ENCODE results near the gene ADAMTS8. TPM values are rescaled to one million over a fixed set of nuclear protein-coding genes. Genes with fewer than 3 reads are reported as not detected.
"Not testable (repeated sequence)": the region's sequence is repeated elsewhere in the genome, so short reads cannot be mapped to it uniquely, and the experiment has no call there.

Gene ADAMTS8
- total RNA-seq, 1 experiment from 2014 or later, result not detected

- DNase-seq (ENCODE audit: low spot score), result no peak
Measured at GRCh38 chr11:130439160-130439519, 10.7 kb upstream of the ADAMTS8 start.

- not testable (repeated sequence) for DNase-seq (ENCODE audit: low spot score)
Measured at GRCh38 chr11:130438401-130439159, 10.2 kb upstream of the ADAMTS8 start.

GRCh38 chr11:130437848-130438247 lies 9.4 kb upstream of the ADAMTS8 start:
- DNase-seq (ENCODE audit: low spot score), result no peak

GRCh38 chr11:130436171-130436570 lies 7.8 kb upstream of the ADAMTS8 start:
- no peak for DNase-seq (ENCODE audit: low spot score)

GRCh38 chr11:130435671-130436070 lies 7.3 kb upstream of the ADAMTS8 start:
- DNase-seq (ENCODE audit: low spot score), result no peak

GRCh38 chr11:130434521-130435223 lies 6.3 kb upstream of the ADAMTS8 start:
- peak; percentile 64 for DNase-seq (ENCODE audit: low spot score)

- DNase-seq (ENCODE audit: low spot score), result no peak
Measured at GRCh38 chr11:130433357-130433756, 4.9 kb upstream of the ADAMTS8 start.

- no peak for DNase-seq (ENCODE audit: low spot score)
Measured at GRCh38 chr11:130431801-130432200, 3.4 kb upstream of the ADAMTS8 start.

- DNase-seq (ENCODE audit: low spot score), result peak; percentile 46
Measured at GRCh38 chr11:130431331-130431773, 2.9 kb upstream of the ADAMTS8 start.

GRCh38 chr11:130429983-130430382 lies 1.6 kb upstream of the ADAMTS8 start:
- DNase-seq (ENCODE audit: low spot score), result no peak

GRCh38 chr11:130429120-130429681 lies 792 bp upstream of the ADAMTS8 start:
- DNase-seq (ENCODE audit: low spot score), result no peak

GRCh38 chr11:130427581-130428315 lies 661 bp downstream of the ADAMTS8 start:
- no peak for DNase-seq (ENCODE audit: low spot score)

- no peak for DNase-seq (ENCODE audit: low spot score)
Measured at GRCh38 chr11:130426837-130427341, 1.5 kb downstream of the ADAMTS8 start.

GRCh38 chr11:130426223-130426836 lies 2.1 kb downstream of the ADAMTS8 start:
- no peak for DNase-seq (ENCODE audit: low spot score)

- no peak for DNase-seq (ENCODE audit: low spot score)
Measured at GRCh38 chr11:130425156-130425555, 3.3 kb downstream of the ADAMTS8 start.

- DNase-seq (ENCODE audit: low spot score), result no peak
Measured at GRCh38 chr11:130424613-130425140, 3.7 kb downstream of the ADAMTS8 start.

GRCh38 chr11:130423541-130424142 lies 4.8 kb downstream of the ADAMTS8 start:
- no peak for DNase-seq (ENCODE audit: low spot score)

GRCh38 chr11:130422251-130422995 lies 6.0 kb downstream of the ADAMTS8 start:
- DNase-seq (ENCODE audit: low spot score), result no peak

GRCh38 chr11:130421697-130422096 lies 6.7 kb downstream of the ADAMTS8 start:
- DNase-seq (ENCODE audit: low spot score), result no peak

GRCh38 chr11:130421199-130421585 lies 7.2 kb downstream of the ADAMTS8 start:
- no peak for DNase-seq (ENCODE audit: low spot score)

Measured in A172 (cell line).